Liver (tissue), 9 donors: ENCODE results near the gene PKD1L1. TPM values are rescaled to one million over a fixed set of nuclear protein-coding genes. Genes with fewer than 3 reads are reported as not detected.

Experiments used
- DNase-seq: peaks from one replicate; pipeline ENCODE4 v3.0.0-alpha.2; 2017; ENCODE audit warnings: low spot score
- H3K27ac ChIP-seq, 2 donors: one replicate each; pipeline ENCODE4 v1.7.0; 2013; ENCODE audit warnings: inconsistent platforms in 2 of 2, low read length in 2 of 2, control low read depth in 1 of 2, low read depth in 1 of 2, mild to moderate bottlenecking in 1 of 2
- H3K27me3 ChIP-seq, 4 donors: one replicate each; pipeline versions ENCODE4 v1.6.1 to v1.7.0; 2013; ENCODE audit warnings: low read length in 3 of 4, inconsistent platforms in 1 of 4, mild to moderate bottlenecking in 1 of 4, moderate library complexity in 1 of 4; ENCODE audit not compliant: control insufficient read depth in 4 of 4, insufficient read depth in 4 of 4
- H3K36me3 ChIP-seq, 4 donors: one replicate each; pipeline versions ENCODE4 v1.6.1 to v1.7.0; 2013; ENCODE audit warnings: low read length in 3 of 4, mild to moderate bottlenecking in 3 of 4, low read depth in 1 of 4, moderate library complexity in 1 of 4; ENCODE audit not compliant: control insufficient read depth in 4 of 4, insufficient read depth in 3 of 4
- H3K4me1 ChIP-seq, 4 donors: one replicate each; pipeline versions ENCODE4 v1.6.1 to v1.7.0; 2013; ENCODE audit warnings: low read length in 3 of 4, mild to moderate bottlenecking in 3 of 4, moderate library complexity in 1 of 4; ENCODE audit not compliant: control insufficient read depth in 4 of 4, insufficient read depth in 4 of 4
- H3K4me3 ChIP-seq, 3 donors: one replicate each; pipeline versions ENCODE4 v1.6.1 to v1.7.0; 2013; ENCODE audit warnings: low read length in 3 of 3, control low read depth in 1 of 3, low read depth in 1 of 3, mild to moderate bottlenecking in 1 of 3
- H3K9ac ChIP-seq, 2 donors: one replicate each; pipeline ENCODE4 v1.7.0; 2013; ENCODE audit warnings: low read length in 2 of 2, mild to moderate bottlenecking in 2 of 2, moderate library complexity in 2 of 2, control low read depth in 1 of 2, low read depth in 1 of 2
- H3K9me3 ChIP-seq, 4 donors: one replicate each; pipeline versions ENCODE4 v1.6.1 to v1.7.0; 2013; ENCODE audit warnings: low read length in 3 of 4; ENCODE audit not compliant: control insufficient read depth in 4 of 4
- YY1 ChIP-seq: IDR thresholded peaks from 2 replicates; pipeline ENCODE4 v1.6.1; 2016; ENCODE audit warnings: antibody characterized with exemption, mild to moderate bottlenecking
- WGBS: extraction: QIAGEN DNeasy Blood & Tissue Kit; methylation state at CpG from one replicate; pipeline ENCODE4 v1.1.7; 2013; 5-methylcytosine and 5-hydroxymethylcytosine counted together
- polyA plus RNA-seq, 2 donors: library from polyadenylated mRNA; stranded (reverse) in 1 of 2; unstranded in 1 of 2; fragments of 200-250 nt in 1 of 2; fragments of >200 nt in 1 of 2; fragmentation: Nextera tagmentation in 1 of 2; extraction: Ambion mirVana in 1 of 2; gene quantifications; one replicate each; pipeline versions ENCODE4 v1.2.1 to v1.2.3, GENCODE V29; 2013 to 2015
- total RNA-seq, 2 donors: library from RNA; depleted of rRNA; stranded (reverse); fragments of >200 nt; gene quantifications; one replicate each; pipeline ENCODE4 v1.2.3, GENCODE V29; 2014
- donor health status: healthy.
- donor health status: healthy.
- donor health status: healthy.
- donor health status: healthy.
- donor health status: healthy.

The PKD1L1 gene
- total and polyA plus RNA-seq, 4 donors = 0.08 to 0.25 (median 0.11) TPM

GRCh38 chr7:47725031-47725780 is 223.1 kb downstream of the PKD1L1 start:
- WGBS = 76% methylated on average over 4 of the region's 4 CpGs
- no peaks in the 10 kb centered on the region for H3K9me3 ChIP-seq
- no peak overlapping the region for H3K27ac ChIP-seq
- H3K27me3 ChIP-seq = no peaks in the 10 kb centered on the region
- DNase-seq = no peak
- no peaks in the 10 kb centered on the region for H3K36me3 ChIP-seq
- H3K4me1 ChIP-seq = peaks cover 0 to 7% (median 2%) of the 10 kb centered on the region in 4 donors
- H3K4me3 ChIP-seq = no peak overlapping the region
- TF ChIP-seq YY1 = no peak
- no peak overlapping the region for H3K9ac ChIP-seq

Other genes with a start within 250 kb of the PKD1L1 start
- gene HUS1, start 31.1 kb upstream of the PKD1L1 start, total RNA-seq = 10 to 100 TPM; 15.2 to 39.0 TPM
- gene HUS1, start 31.1 kb upstream of the PKD1L1 start, polyA plus RNA-seq = 10 to 100 TPM in 1 of 2 donors, 1 to 10 TPM in 1; 9.2 to 21.6 TPM
- not detected for gene SUN3, start 80.6 kb upstream of the PKD1L1 start, total RNA-seq
- gene SUN3, start 80.6 kb upstream of the PKD1L1 start, polyA plus RNA-seq = not detected
- gene C7orf57, start 87.1 kb upstream of the PKD1L1 start, total RNA-seq = not detected
- gene C7orf57, start 87.1 kb upstream of the PKD1L1 start, polyA plus RNA-seq = not detected
- 1 to 10 TPM; 3.1 to 8.2 TPM for gene UPP1, start 140.8 kb upstream of the PKD1L1 start, total RNA-seq
- gene UPP1, start 140.8 kb upstream of the PKD1L1 start, polyA plus RNA-seq = 10 to 100 TPM; 10.1 to 18.8 TPM
- gene ABCA13, start 223.0 kb upstream of the PKD1L1 start, total RNA-seq = 1 to 10 TPM; 1.0 TPM
- under 1 TPM; 0.22 to 0.32 TPM for gene ABCA13, start 223.0 kb upstream of the PKD1L1 start, polyA plus RNA-seq